GM21529 (cell line): Measurements from ENCODE around the gene KCNK1.

ENCODE experiments used
- ATAC-seq: cut with Tn5 transposase; IDR thresholded peaks from one replicate; pipeline ENCODE4 v1.9.1; 2021; ENCODE audit not compliant: unreplicated experiment

The KCNK1 gene

DNA sequence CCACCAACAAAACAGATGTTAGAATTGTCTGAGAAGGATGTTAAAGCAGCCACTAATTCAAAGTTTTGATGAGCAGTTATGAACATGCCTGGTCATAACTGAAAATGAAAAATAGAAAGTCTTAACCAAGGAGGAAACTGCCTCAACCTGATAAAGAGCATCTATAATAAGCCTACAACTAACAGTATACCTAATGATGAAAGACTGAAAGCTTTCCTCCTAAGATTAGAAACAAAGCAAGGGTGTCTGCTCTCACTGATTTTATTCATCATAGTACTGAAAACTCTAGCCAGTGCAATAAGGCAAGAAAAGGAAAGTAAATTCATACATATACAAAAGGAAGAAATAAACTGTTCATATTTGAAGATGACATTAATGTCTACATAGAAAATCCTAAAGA is 82.0 kb downstream of the KCNK1 start:
- ATAC-seq = peak; percentile 76

DNA sequence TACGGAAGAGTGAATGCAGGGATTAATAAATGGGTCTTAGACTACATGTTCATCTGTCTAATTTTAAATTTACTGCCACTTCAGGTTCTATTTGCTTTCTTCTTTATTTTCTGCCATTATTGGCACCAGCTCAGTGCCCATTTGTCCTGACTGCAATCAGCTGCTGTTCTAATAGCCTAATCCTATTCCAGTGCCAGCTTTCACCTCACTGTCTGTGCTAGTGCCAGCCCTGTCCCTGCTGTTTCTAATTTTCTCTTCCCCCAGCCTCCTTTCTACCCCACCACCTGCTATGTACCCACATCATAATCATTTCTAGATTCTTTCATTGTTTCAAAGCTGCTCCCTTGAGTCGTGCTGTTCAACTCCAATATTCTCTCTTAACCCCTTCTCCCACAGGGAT is 86.4 kb downstream of the KCNK1 start:
- ATAC-seq = no peak

DNA sequence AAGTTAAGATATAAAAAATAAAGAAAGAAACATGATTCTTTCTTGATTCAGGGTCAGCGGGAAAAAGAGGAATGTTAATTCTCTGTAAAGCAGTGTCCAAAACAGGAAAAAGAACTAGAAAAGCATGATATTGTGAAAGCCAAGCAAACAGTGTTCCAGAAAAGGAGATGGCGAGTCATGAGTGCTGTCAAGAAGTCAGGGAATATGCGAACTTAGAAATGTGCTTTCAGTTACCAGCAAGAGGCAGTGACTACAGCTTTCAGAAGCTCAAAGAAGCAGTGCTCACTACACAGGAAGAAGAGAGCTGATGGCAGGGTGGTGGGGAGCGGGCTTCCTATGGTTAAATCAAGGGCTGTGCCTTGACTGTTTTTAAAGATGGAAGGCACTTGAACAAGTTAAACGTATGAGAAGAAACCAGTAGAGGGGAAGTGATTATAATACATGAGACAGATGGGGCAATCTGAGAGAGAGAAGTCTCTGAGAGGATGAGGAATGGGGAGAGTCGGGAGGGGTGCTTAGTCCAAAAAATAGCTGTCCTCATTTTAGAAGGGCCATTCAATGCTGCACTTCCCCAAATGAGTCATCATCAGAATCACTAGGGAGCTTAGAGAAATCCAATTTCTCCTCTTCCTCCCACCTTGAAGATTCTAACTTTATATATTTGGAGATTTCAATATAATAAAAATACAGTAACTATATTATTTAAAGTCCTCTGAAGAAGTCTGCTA is 90.4 kb downstream of the KCNK1 start:
- ATAC-seq = no peak

DNA sequence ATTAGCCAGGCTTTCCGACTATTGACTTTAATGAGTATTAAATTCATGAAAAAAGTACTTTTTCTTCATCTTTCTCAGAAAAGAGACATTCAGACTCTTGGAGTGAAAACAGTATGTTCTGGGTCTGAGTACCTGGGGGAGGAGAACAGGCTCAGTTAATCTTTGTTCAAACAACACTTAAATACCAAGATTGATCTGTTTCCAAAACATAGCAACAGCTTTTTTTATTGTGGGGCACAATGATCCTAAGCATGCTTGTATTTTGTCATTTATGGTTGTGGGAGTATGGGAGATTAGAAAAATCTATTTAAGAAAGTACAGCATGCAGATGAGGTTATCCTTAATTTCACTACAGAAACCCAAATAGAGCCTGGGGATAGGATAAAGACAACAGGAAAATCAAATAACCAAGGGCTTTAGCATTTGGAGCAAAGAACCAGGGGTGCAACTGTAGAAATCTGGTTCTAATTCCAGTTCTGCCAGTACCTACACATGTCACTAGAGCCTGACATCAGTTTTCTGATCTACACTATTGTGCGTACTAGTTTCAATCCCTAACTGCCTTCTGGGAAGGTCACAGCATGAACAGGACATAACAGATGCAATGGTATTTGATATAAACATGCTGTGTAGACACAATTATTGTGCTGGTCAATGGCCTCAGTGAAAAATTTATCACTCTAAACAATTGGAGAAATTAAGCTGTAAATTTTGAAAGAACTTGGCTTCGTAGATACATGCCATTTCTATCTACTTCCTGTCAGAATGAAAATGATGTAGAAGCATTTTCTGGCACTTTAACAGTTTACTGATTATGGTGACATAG is 91.2 kb downstream of the KCNK1 start:
- ATAC-seq = no peak

DNA sequence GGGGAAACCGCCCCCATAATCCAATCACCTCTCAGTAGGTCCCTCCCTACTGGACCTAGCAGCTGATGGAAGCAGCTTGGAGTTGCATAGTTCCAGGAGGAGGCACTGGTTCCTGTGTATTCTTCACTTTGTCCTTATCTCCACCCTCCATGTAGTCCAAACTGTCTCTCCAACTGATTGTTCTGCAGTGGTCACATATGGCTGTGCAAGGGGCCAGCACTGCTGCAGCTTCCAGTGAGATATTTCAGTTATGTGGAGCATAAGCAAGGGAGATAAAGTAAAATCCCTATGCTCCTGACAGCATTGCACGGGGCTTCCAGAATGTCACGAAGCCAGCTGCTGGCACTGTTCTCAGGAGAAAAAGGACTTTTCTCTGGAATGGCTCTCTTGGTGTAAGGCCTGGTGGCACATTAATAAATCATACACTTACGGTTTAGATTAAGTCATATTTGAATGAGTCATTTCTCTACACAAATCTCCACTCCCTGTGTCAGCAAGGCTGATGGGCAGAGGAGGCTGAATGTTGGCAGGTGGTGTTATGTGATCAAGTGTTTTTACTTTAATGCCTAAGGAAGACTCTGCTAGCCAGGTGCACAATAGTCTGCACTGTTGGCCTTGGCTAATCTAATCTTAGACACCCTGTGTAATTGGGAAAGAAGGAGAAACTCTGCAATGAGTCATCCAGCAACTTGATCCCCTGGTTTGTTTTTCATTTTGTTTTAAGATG is 93.4 kb downstream of the KCNK1 start:
- no peak for ATAC-seq

DNA sequence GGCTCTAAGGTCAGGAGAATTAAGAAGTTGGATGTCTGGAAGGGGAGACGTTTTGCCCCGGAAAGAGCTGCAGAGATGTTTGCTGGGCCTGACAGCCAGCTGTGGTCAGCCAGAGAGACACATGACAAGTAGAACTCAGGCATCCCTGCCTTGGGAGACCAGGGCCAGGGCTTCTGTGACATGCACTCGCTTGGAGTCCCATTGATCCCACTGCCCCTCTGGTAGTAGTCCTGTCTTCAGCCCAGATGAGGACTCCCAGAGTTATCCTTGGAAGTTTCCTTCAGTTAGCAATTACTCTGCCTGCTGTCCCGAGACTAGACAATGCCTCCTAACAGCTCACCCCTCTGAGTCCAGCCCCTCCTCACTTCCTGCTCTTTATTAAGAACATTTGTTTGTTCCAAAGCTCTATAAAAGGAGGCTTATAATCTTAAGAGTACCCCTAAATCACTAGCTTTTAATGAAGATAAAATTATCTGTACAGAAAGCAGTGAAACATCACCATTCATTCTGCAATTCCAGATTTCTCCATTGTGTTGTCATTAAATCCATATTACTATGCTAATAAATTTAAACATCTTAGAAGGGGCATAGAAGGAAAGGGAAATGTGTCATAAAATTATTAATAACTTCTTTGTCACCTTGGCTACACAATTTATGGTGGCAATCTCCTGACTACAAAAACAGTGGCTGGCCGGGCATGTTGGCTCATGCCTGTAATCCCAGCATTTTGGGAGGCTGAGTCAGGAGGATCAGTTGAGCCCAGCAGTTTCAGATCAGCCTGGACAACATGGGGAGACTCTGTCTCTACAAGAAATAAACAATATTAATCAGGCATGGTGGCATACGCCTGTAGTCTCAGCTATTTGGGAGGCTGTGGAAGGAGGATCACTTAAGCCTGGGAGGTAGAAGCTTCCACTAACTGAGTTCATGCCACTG is 94.2 kb downstream of the KCNK1 start:
- ATAC-seq = no peak

DNA sequence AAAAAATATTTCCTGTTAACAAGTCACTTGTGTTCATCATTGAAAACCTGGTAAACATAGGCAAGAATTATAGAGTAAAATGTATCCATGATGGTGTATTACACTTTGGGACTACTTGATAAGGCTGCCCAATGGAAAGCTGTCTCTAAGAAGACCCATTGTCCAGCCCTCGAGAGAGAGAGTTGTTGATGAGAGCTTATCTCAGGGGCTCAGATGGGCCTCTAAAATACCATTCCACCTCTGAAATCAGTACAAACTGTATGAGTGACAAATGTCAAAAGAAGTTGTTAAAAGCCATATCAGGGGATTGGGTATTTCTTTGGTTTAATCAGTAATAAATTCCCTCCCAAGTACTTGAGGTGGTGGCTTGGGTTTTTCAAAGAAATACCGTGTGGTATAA is 96.1 kb downstream of the KCNK1 start:
- no peak for ATAC-seq

DNA sequence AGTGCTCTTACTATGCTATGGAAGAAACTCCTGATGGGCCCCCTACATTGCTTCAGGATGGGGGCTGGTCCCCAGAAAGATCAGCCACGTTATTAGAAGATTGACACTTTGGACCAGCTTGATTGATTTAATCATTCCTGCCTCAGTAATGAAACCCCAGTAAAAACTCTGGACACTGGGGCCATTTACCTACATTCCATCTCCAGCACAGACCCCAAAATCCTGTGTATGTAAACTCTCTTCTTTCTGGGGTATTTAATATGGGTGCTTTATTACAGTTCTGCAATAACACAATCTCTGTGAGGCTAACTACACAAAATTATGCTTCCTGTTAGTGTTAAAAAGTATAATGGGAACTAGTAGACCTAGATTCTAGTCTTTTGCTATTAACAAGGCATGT is 96.6 kb downstream of the KCNK1 start:
- ATAC-seq = no peak

DNA sequence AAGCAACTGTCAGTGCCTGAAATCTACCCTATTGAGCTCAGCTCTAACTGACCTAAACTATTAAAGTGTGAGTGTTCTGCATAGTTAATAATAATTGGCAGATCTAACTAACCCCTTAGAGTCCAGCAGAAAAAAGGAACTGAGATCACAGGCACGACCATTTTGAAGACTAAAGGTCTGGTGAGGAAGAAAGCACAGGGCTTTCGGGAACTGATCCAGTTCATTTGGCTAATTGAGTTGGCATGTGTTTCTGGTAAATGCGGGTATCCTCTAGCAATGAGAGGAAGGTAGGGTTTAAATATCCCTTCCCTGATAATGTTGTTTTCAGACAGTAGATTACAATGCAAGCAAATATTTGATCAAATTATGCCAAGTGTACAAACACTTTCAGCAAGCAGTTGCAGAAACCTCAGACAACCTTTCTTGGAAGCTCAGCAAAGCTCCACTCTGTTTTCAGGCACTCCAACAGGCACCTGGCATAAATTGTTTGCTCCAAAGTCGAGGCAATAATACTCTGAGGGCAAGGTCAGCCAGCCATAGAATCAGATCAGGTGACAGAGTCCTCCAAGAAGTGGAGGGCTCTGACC is 100.8 kb downstream of the KCNK1 start:
- ATAC-seq = no peak

DNA sequence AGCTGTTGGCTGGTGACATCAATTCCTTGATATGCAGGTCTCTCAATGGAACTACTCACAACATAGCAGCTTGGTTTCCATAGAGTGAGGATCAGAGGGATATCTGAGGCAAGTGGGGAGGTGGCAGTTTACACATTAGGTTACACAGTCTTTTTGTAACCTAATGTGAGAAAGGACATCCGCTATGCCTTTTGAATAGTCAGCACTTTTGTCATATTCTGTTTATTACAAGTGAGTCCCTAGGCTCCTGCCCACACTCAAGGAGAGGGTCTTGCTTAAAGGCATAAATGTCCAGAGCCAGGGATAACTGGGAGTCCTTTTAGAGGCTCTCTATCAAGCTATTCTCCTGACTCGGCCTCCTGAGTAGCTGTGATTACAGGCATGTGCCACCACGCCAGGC is 104.2 kb downstream of the KCNK1 start:
- ATAC-seq = no peak

DNA sequence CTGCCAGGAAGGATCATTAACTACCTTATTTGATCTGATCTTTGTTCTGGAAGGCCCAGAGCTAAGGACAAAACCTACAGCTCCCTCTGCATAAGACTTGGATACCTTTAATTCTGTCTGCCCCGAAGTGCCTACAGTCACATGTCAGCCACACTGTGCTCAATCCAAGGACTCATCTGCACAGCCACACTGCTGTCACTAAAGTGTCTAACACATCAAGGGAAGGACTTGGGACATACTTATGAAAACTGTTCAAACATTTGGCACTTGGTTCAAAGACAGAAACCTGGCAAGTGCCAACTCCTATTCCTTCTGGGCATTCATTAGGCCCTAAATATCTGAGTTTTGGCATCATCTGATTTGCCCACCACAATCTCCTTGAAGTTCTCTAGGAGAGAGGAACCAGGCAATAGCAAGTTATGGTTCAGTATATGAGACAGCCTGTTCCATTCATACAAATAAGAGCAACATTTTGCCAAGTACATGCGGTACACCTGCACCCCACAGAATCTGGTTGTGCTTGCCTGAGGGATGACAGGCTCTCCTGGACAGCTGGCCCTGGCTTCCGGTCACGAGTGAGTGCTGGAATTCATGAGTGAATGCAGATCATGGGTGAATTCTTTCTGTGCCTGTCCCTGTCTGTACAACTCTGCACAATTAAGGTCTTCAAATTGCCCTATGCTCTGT is 105.9 kb downstream of the KCNK1 start:
- ATAC-seq = no peak

DNA sequence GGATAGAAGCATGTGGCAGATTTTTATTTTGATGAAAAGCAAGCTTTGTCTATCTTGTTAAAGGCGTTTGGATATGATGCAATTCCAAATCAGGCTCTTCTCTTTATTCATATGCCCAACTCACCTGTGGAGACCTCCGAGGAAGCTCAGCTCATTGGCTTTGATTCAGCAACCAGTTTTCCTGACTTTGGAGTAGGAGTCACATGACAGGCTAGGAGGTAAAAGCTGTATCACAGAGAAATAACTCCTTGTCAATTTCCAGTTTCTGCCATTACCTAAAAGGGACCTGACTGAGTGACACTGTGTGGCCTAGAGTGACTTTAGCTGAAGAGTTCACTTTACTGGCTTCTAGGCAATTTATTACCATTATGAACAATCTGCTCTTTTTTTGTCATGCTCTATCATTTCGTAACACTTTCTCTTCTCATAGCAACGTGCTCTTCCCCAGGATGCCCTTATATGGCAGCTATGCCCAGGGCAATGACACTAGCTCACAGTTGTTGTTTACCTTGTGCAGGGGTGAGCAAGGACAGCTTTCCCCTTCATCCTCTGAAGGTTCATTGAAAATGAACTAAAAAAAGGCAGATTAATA is 107.2 kb downstream of the KCNK1 start:
- peak; percentile 53 for ATAC-seq
